HG02642 (cell line): ENCODE results near the gene FRAT2.
"Not testable (repeated sequence)": the region's sequence is repeated elsewhere in the genome, so short reads cannot be mapped to it uniquely, and the experiment has no call there.

Experiments used
- ATAC-seq: cut with Tn5 transposase; IDR thresholded peaks from one replicate; pipeline ENCODE4 v1.9.1; 2021; ENCODE audit warnings: mild to moderate bottlenecking; ENCODE audit not compliant: unreplicated experiment, poor library complexity

The FRAT2 gene

GRCh38 chr10:97358349-97358748 is 23.8 kb upstream of the FRAT2 start:
- no peak for ATAC-seq

- ATAC-seq: no peak
Observed at GRCh38 chr10:97356918-97357317, 22.4 kb upstream of the FRAT2 start.

- ATAC-seq: no peak
Observed at GRCh38 chr10:97356318-97356914, 21.9 kb upstream of the FRAT2 start.

GRCh38 chr10:97355571-97355975 is 21.0 kb upstream of the FRAT2 start:
- ATAC-seq: no peak

GRCh38 chr10:97353945-97354344 is 19.4 kb upstream of the FRAT2 start:
- ATAC-seq: no peak

GRCh38 chr10:97349752-97350513 is 15.4 kb upstream of the FRAT2 start:
- no peak for ATAC-seq

- no peak for ATAC-seq
Observed at GRCh38 chr10:97347317-97347716, 12.8 kb upstream of the FRAT2 start.

GRCh38 chr10:97343664-97344063 is 9.1 kb upstream of the FRAT2 start:
- not testable (repeated sequence) for ATAC-seq

- no peak for ATAC-seq
Observed at GRCh38 chr10:97341416-97341815, 6.9 kb upstream of the FRAT2 start.

- no peak for ATAC-seq
Observed at GRCh38 chr10:97338041-97338440, 3.5 kb upstream of the FRAT2 start.

- no peak for ATAC-seq
Observed at GRCh38 chr10:97336942-97337831, 2.7 kb upstream of the FRAT2 start.

- no peak for ATAC-seq
Observed at GRCh38 chr10:97336446-97336845, 1.9 kb upstream of the FRAT2 start.

GRCh38 chr10:97336006-97336405 is 1.5 kb upstream of the FRAT2 start:
- ATAC-seq: no peak

GRCh38 chr10:97335188-97335619 is 675 bp upstream of the FRAT2 start:
- ATAC-seq: no peak

GRCh38 chr10:97333601-97334369 is 744 bp downstream of the FRAT2 start:
- peak; percentile 23 for ATAC-seq

- no peak for ATAC-seq
Observed at GRCh38 chr10:97333351-97333600, 1.3 kb downstream of the FRAT2 start.

- no peak for ATAC-seq
Observed at GRCh38 chr10:97332591-97333350, 1.8 kb downstream of the FRAT2 start.

- ATAC-seq: no peak
Observed at GRCh38 chr10:97331153-97331703, 3.3 kb downstream of the FRAT2 start.

GRCh38 chr10:97329766-97330165 is 4.8 kb downstream of the FRAT2 start:
- ATAC-seq: no peak
